K562 (cell line): ENCODE measurements around the gene TBX1. TPM values are rescaled to one million over a fixed set of nuclear protein-coding genes. Genes with fewer than 3 reads are reported as not detected.

Experiments
- ATAC-seq: fragments of 200-7000 bp; cut with Tn5 transposase; 3 replicates; pipeline ENCODE4 v1.9.1; 2020; ENCODE audit warnings: moderate library complexity
- BruUV-seq: library from RNA; stranded (reverse); fragments of 400-500 nt; replicated peaks from 2 replicates; lab custom pipeline; 2021; lab: Mats Ljungman, UMichigan
- CTCF ChIA-PET: fragments of 300-600 bp; formaldehyde crosslinking; extraction: SDS; loops from one replicate; lab custom pipeline; 2021; ENCODE audit warnings: low intra/inter-chr PET ratio; lab: Yijun Ruan, JAX
- POLR2A ChIA-PET: fragments of 300-600, 350-650 bp; sonication (Branson Sonifier 250); formaldehyde crosslinking; extraction: SDS; loops from one replicate; lab custom pipeline; 2021; ENCODE audit warnings: antibody characterized with exemption, inconsistent platforms; lab: Yijun Ruan, JAX
- DNase-seq, 4 experiments: peaks; one replicate each; pipeline versions ENCODE4 v3.0.0 to v3.0.0-alpha.2; 2011 to 2018; ENCODE audit warnings: low spot score in 3 of 4, mixed read lengths in 3 of 4; ENCODE audit errors: extremely low read depth in 1 of 4
- FAIRE-seq: peaks from 2 replicates; lab custom pipeline; 2011; peaks lifted over from hg19 to GRCh38; lab: Jason Lieb, UNC
- H2AFZ ChIP-seq: 2 replicates; pipeline ENCODE4 v1.6.0; 2011; ENCODE audit warnings: low read depth, low read length, control low read depth, inconsistent platforms
- H3K27ac ChIP-seq: fragments of 200-600 bp; 3 replicates; pipeline ENCODE4 v1.8.0; 2011; ENCODE audit warnings: low read depth, mild to moderate bottlenecking, control low read depth, inconsistent platforms, low read length, moderate library complexity, mixed read lengths; ENCODE audit errors: extremely low read depth
- H3K27me3 ChIP-seq, 2 experiments: fragments of 300-600 bp in 1 of 2; 2 replicates in 1 of 2; 3 replicates in 1 of 2; pipeline versions ENCODE4 v1.6.0 to v1.8.0; 2011; ENCODE audit warnings: inconsistent platforms in 2 of 2, low read length in 2 of 2, mild to moderate bottlenecking in 1 of 2, mixed read lengths in 1 of 2, moderate library complexity in 1 of 2; ENCODE audit not compliant: control insufficient read depth in 2 of 2, insufficient read depth in 2 of 2
- H3K36me3 ChIP-seq: fragments of 300-600 bp; 3 replicates; pipeline ENCODE4 v1.8.0; 2011; ENCODE audit warnings: mild to moderate bottlenecking, low read length, inconsistent platforms; ENCODE audit not compliant: control insufficient read depth, insufficient read depth
- H3K4me1 ChIP-seq, 2 experiments: fragments of 200-600 bp in 1 of 2; replicated peaks in 1 of 2; 2 replicates in 1 of 2; 3 replicates in 1 of 2; pipeline versions ENCODE4 v1.5.1 to v1.8.0; 2011; ENCODE audit warnings: inconsistent platforms in 2 of 2, low read length in 2 of 2, mild to moderate bottlenecking in 1 of 2, mixed read lengths in 1 of 2, moderate library complexity in 1 of 2; ENCODE audit not compliant: control insufficient read depth in 2 of 2, insufficient read depth in 2 of 2
- H3K4me2 ChIP-seq: 2 replicates; pipeline ENCODE4 v1.6.1; 2011; ENCODE audit warnings: low read length, control low read depth, inconsistent platforms, mixed read lengths; ENCODE audit not compliant: insufficient read depth
- H3K4me3 ChIP-seq: fragments of 200-600 bp; sonication (generic), shearing (Covaris generic); 2 replicates; pipeline ENCODE4 v1.5.1; 2016; ENCODE audit warnings: control low read depth, inconsistent platforms
- H3K79me2 ChIP-seq: fragments of 200-600 bp; 3 replicates; pipeline ENCODE4 v1.8.0; 2011; ENCODE audit warnings: low read length, inconsistent platforms; ENCODE audit not compliant: control insufficient read depth, insufficient read depth
- H3K9ac ChIP-seq, 2 experiments: 2 replicates each; pipeline versions ENCODE4 v1.6.0 to v1.6.1; 2011; ENCODE audit warnings: low read depth in 2 of 2, low read length in 2 of 2, control low read depth in 1 of 2, inconsistent platforms in 1 of 2, mild to moderate bottlenecking in 1 of 2, mixed read lengths in 1 of 2; ENCODE audit not compliant: insufficient read depth in 1 of 2
- H3K9me1 ChIP-seq: one replicate; pipeline ENCODE4 v1.6.0; 2011; ENCODE audit warnings: inconsistent platforms, mild to moderate bottlenecking, low read length, moderate library complexity; ENCODE audit not compliant: control insufficient read depth, insufficient read depth
- H3K9me3 ChIP-seq: replicated peaks from 2 replicates; pipeline ENCODE4 v1.5.1; 2011; ENCODE audit warnings: low read depth, low read length, inconsistent platforms; ENCODE audit not compliant: control insufficient read depth, insufficient read depth
- H4K20me1 ChIP-seq: replicated peaks from 2 replicates; pipeline ENCODE4 v1.6.1; 2011; ENCODE audit warnings: low read length, inconsistent platforms, mixed read lengths; ENCODE audit not compliant: control insufficient read depth, insufficient read depth
- CBFA2T3 ChIP-seq: fragments of 450-650 bp; IDR thresholded peaks from 2 replicates; pipeline ENCODE4 v1.6.1; 2017
- GTF2F1 ChIP-seq: IDR thresholded peaks from 2 replicates; pipeline ENCODE4 v1.6.1; 2011; ENCODE audit warnings: low read depth, low read length, improper control_type of control experiment
- ID3 ChIP-seq, 2 experiments: fragments of 250-450 bp in 1 of 2; fragments of 450-650 bp in 1 of 2; sonication (Bioruptor Pico) in 1 of 2; IDR thresholded peaks; 2 replicates each; pipeline versions ENCODE4 v1.6.1 to v1.8.0; 2016 to 2021; ENCODE audit warnings: mild to moderate bottlenecking in 2 of 2, moderate library complexity in 2 of 2, missing compliant biosample characterization in 1 of 2, missing genetic modification characterization in 1 of 2
- IRF2 ChIP-seq: sonication (generic); formaldehyde crosslinking; IDR thresholded peaks from 2 replicates; pipeline ENCODE4 v1.8.1; 2022; ENCODE audit warnings: mild to moderate bottlenecking, missing genetic modification reagents
- KLF1 ChIP-seq: fragments of 450-650 bp; IDR thresholded peaks from 2 replicates; pipeline ENCODE4 v1.6.1; 2016; ENCODE audit warnings: missing genetic modification characterization, missing compliant biosample characterization
- PRPF4 ChIP-seq: fragments of 200-400 bp; formaldehyde crosslinking; IDR thresholded peaks from one replicate; pipeline ENCODE4 v1.6.1; 2017; ENCODE audit warnings: low read length, low read depth, mild to moderate bottlenecking; ENCODE audit not compliant: insufficient read depth, poor library complexity, severe bottlenecking
- SLC30A9 ChIP-seq: fragments of 250-450 bp; sonication (Bioruptor Pico); IDR thresholded peaks from 2 replicates; pipeline ENCODE4 v1.8.0; 2022; ENCODE audit warnings: mild to moderate bottlenecking, moderate library complexity
- STAT5A ChIP-seq: IDR thresholded peaks from 2 replicates; pipeline ENCODE4 v1.6.1; 2012; ENCODE audit warnings: low read length, inconsistent platforms, borderline replicate concordance
- STAT6 ChIP-seq: sonication (generic); formaldehyde crosslinking; IDR thresholded peaks from 2 replicates; pipeline ENCODE4 v1.8.1; 2023; ENCODE audit warnings: mild to moderate bottlenecking, missing genetic modification reagents
- TSC22D4 ChIP-seq: fragments of 450-650 bp; IDR thresholded peaks from 2 replicates; pipeline ENCODE4 v1.6.1; 2016; ENCODE audit warnings: missing genetic modification characterization, missing biosample characterization, control low read depth
- ZNF124 ChIP-seq: sonication (generic); formaldehyde crosslinking; IDR thresholded peaks from 2 replicates; pipeline ENCODE4 v1.8.1; 2022; ENCODE audit warnings: missing genetic modification reagents
- ZNF184 ChIP-seq: sonication (generic); formaldehyde crosslinking; IDR thresholded peaks from 2 replicates; pipeline ENCODE4 v1.5.0; 2020; ENCODE audit warnings: missing genetic modification reagents
- ZNF57 ChIP-seq: fragments of 450-650 bp; formaldehyde crosslinking; IDR thresholded peaks from 2 replicates; pipeline ENCODE4 v1.4.0; 2020; ENCODE audit warnings: mild to moderate bottlenecking, moderate library complexity
- ZSCAN29 ChIP-seq: fragments of 450-650 bp; IDR thresholded peaks from 2 replicates; pipeline ENCODE4 v1.6.1; 2017
- WGBS: fragments of 100-300 bp; shearing (Covaris generic); methylation state at CpG from one replicate; pipeline ENCODE4 v1.1.6; 2016; ENCODE audit warnings: low coverage, mixed read lengths; ENCODE audit not compliant: insufficient coverage; ENCODE audit errors: missing lambda C conversion rate; 5-methylcytosine and 5-hydroxymethylcytosine counted together
- in situ Hi-C: fragments of 300-500 bp; cut with MboI; formaldehyde crosslinking; loops from 4 replicates; pipeline ENCODE4 v1.15.0; 2018; ENCODE audit warnings: inconsistent platforms, mixed read lengths
- intact Hi-C: fragments of 100-400 bp; cut with micrococcal nuclease; formaldehyde crosslinking; loops from 2 replicates; pipeline ENCODE4 v1.14.2; 2022
- polyA plus RNA-seq, 8 experiments: library from polyadenylated mRNA; depleted of rRNA in 4 of 8; stranded (reverse) in 5 of 8; unstranded in 3 of 8; fragments of >200 nt; fragmentation: Nextera tagmentation in 2 of 8; fragmentation: Illumina TruSeq in 1 of 8; extraction: Ambion mirVana in 2 of 8; extraction: Trizol in 1 of 8; gene quantifications; 2 replicates each; pipeline versions ENCODE4 v1.2.1 to v1.2.3, GENCODE V29; 2011 to 2014; ENCODE audit warnings: inconsistent platforms in 1 of 8, missing spikeins in 1 of 8
- total RNA-seq, 7 experiments: library from RNA; depleted of rRNA in 6 of 7; stranded (reverse); fragments of >200 nt in 6 of 7; fragmentation: Illumina TruSeq in 2 of 7; extraction: Trizol in 2 of 7; gene quantifications; 2 replicates each; pipeline versions ENCODE4 v1.2.1 to v1.2.3, GENCODE V29; 2011 to 2021; ENCODE audit warnings: low replicate concordance in 1 of 7

The TBX1 gene
- total and polyA plus RNA-seq, 9 of the 15 experiments (the other 6 are each of a cell fraction or from before 2014, with no cell fraction given): 0.07 to 35.0 (median 3.9) TPM

GRCh38 chr22:19758896-19759426, 1.6 kb upstream of the TBX1 start (continued):
- 0 out of 2 replicates have a peak, but pooled peaks have one; percentile 8 for TF ChIP-seq STAT6
- TF ChIP-seq TSC22D4: no peak
- 0 out of 2 replicates have a peak, but pooled peaks have one; percentile 2 for TF ChIP-seq ZNF184 (CRISPR knock-in tag)
- no peak for TF ChIP-seq STAT5A

- no peak overlapping the region for H3K27ac ChIP-seq
- peak overlapping the region; percentile 41 to 50 for H3K9ac ChIP-seq
- H3K4me1 ChIP-seq: peaks cover 24 to 97% of the 10 kb centered on the region in 2 experiments; a peak in 4 of 5 replicates
- H4K20me1 ChIP-seq: peaks cover 31% of the 10 kb centered on the region
- in situ Hi-C loops: no loop called here
- CTCF ChIA-PET: interaction anchor here (0.9 to 1.5 kb wide), 2 partner anchors 20 to 151 kb away, joined by 4 to 8 read pairs; no protein-coding TSS in a partner anchor
- H3K4me2 ChIP-seq: no peak overlapping the region
- H2AFZ ChIP-seq: peak overlapping the region; percentile 76
- peaks cover under 1% of the 10 kb centered on the region; the same call in 1 of the 3 replicates for H3K36me3 ChIP-seq
- peaks cover 30 to 49% of the 10 kb centered on the region in 2 experiments; a peak in 4 of 5 replicates for H3K27me3 ChIP-seq
- H3K4me3 ChIP-seq: no peak overlapping the region
- BruUV-seq: no TSS peak
- POLR2A ChIA-PET: interaction anchor here (0.8 to 1.1 kb wide), 4 partner anchors 8 to 173 kb away, joined by 3 to 6 read pairs (median 3); no protein-coding TSS in a partner anchor
- intact Hi-C loops: loop anchor here (5.0 kb wide), 1 partner anchor 133 kb away; no protein-coding TSS in a partner anchor
- 54% methylated on average over 43 of the region's 43 CpGs for WGBS
- H3K9me1 ChIP-seq: peaks cover 9% of the 10 kb centered on the region
- H3K9me3 ChIP-seq: no peaks in the 10 kb centered on the region
- peaks cover 25% of the 10 kb centered on the region for H3K79me2 ChIP-seq
- DNase-seq (no peak), ATAC-seq (no peak), FAIRE-seq (no peak)
- 0 out of 2 replicates have a peak, but pooled peaks have one; percentile 45 for TF ChIP-seq GTF2F1
- TF ChIP-seq ID3 (CRISPR knock-in tag; IDR thresholded peaks at IDR 0.05): no peak
- TF ChIP-seq ID3 (tag; IDR thresholded peaks at IDR 0.05): 0 out of 2 replicates have a peak, but pooled peaks have one; percentile 67
- TF ChIP-seq SLC30A9 (CRISPR knock-in tag): no peak
- peak; percentile 53; the same call in 1 of the 2 replicates for TF ChIP-seq KLF1 (tag)
- TF ChIP-seq PRPF4: no peak
- no peak for TF ChIP-seq CBFA2T3
- TF ChIP-seq ZSCAN29: peak; percentile 91
- TF ChIP-seq ZNF57 (CRISPR knock-in tag): no peak
- no peak for TF ChIP-seq IRF2 (CRISPR knock-in tag)
- no peak for TF ChIP-seq ZNF124 (CRISPR knock-in tag)
Measured at GRCh38 chr22:19759427-19760057, 1.0 kb upstream of the TBX1 start.
